ENCODE results near the gene ISG20.

ISG20 gene

GRCh38 chr15:88646088-88646405 is 7.2 kb downstream of the ISG20 start:
- DNase-seq (ENCODE audit: extremely low read depth, low read depth): no peak
- no peak for TF ChIP-seq CTCF (IDR thresholded peaks at IDR 0.05; ENCODE audit: low read depth, low read length)

- TF ChIP-seq CTCF (IDR thresholded peaks at IDR 0.05; ENCODE audit: low read depth, low read length): no peak
- DNase-seq (ENCODE audit: extremely low read depth, low read depth): no peak
Measured at GRCh38 chr15:88646951-88647350, 8.1 kb downstream of the ISG20 start.

DNA sequence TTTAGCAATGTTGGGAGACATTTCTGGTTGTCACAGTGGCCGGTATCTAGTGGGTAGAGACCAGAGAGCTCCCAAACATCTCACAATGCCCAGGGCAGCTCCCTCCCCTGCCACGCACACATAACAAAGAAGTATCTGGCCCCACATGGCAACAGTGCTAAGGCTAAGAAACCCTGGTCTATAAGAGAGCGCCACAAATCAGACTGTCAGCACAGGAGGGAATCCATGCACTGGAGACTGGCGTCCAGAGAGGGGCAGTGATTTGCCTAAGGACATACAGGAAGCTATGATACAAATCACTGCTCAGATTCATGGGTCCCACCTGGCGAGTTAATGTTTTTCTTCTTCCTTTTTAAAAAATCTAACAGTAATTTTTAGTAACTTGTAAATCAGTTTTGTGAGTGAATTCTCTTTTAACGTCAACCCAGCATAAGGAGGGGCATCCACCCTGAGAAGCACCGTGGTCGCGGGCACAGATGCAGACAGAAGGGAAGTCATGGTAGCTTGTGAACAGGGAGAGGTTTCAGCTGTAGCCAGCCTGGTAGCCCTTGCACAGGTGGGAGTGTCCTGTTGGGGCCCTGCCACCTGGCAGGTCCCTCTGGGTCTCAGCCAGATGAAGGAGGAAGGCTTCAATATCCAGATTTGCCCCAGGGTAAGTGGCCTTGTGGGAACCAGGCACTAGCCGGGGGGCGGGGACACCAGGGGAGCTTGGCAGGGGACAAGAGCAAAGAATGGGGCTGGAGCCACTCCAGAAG is 8.7 kb downstream of the ISG20 start:
- TF ChIP-seq CTCF (IDR thresholded peaks at IDR 0.05; ENCODE audit: low read depth, low read length): no peak
- DNase-seq (ENCODE audit: extremely low read depth, low read depth): no peak

DNA sequence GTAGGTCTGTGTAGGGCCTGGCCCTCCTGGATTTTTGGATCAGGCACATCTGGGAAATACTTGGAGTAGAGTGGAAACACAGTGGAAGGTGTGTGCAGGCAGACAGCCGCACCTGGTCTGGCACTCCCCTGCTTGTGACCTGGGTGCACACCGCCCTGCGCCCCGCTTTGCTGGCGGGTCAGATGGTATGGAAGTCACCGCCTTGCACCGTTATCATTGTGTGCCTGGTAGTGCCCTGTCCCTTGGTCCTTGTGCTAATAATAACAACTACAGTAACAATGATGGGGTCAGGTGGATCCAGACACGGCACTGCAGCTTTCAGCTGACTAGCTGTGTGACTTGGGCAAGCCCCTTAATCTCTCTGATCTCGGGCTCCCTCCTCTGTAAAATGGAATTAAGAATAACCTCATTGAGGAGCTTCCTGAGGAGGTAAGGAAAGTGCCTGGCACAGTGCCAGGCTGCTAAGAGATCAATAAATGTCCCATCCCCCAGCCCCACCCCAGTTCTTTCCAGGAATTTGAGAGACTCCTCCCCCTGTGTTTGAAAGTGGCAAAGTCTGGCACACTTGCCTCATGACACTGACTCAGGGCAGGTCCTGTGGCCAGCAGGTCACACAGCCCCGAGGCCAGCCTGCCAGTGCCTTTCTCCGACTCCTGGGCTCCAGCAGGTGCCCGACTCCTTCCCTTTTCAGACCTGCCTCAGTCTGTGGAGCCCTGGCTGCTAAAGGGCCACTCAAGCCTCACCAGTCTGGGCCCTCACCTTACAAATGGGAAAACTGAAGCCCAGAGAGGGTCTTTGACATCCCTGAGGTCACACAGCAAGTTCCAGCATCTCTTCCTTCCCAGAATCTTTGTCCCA is 9.8 kb downstream of the ISG20 start:
- TF ChIP-seq CTCF (IDR thresholded peaks at IDR 0.05; ENCODE audit: low read depth, low read length): no peak
- no peak for DNase-seq (ENCODE audit: extremely low read depth, low read depth)

- no peak for TF ChIP-seq CTCF (IDR thresholded peaks at IDR 0.05; ENCODE audit: low read depth, low read length)
- DNase-seq (ENCODE audit: extremely low read depth, low read depth): peak; percentile 38
Measured at GRCh38 chr15:88649286-88649733, 10.5 kb downstream of the ISG20 start.

DNA sequence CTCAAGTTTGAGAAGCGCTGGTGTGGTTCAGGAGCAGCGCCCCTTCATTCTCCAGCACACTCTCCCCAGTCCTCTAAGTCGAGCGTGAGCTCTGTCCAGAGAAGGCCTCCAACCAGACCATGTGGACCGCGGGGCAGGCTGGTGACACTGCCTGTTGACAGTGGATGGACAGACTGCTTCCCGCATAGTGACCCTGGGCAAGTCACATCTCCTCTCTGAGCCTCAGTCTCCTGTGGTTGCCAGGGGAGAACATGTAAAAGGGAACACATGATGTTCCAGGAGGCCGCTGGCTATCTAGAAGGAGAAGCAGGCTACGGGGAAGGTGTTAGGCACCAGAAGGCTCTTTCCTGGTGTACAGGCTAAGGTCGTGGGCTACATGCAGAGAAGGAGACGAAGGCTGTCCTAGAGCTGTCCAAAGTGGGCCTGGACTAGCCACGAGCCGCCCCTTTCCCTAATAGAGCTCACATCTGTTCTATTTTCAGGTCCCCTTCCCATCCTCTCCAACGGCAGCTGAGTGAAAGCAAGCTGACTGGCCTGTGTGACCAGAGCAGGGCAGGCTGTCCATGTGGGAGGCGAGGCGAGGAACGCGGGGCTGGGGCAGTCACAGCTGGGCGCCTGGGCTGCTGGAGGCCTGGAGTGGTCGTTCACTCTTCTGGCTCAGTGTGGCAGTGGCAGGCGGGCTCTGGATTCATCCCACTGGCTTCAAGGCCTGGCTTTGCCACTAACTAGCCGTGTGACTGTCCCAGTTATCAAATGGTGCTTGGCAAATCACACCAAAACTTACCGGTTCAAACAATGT is 11.1 kb downstream of the ISG20 start:
- no peak for TF ChIP-seq CTCF (IDR thresholded peaks at IDR 0.05; ENCODE audit: low read depth, low read length)
- no peak for DNase-seq (ENCODE audit: extremely low read depth, low read depth)
